H9 (cell line): ENCODE results near the gene PACS1. TPM values are rescaled to one million over a fixed set of nuclear protein-coding genes. Genes with fewer than 3 reads are reported as not detected.

ENCODE experiments used
- DNase-seq: peaks from one replicate; pipeline ENCODE4 v3.0.0-alpha.2; 2017
- H2AFZ ChIP-seq: one replicate; pipeline ENCODE4 v1.6.1; 2013; ENCODE audit warnings: mild to moderate bottlenecking, low read length, control low read depth, moderate library complexity
- H2AK5ac ChIP-seq: 2 replicates; pipeline ENCODE4 v1.6.1; 2013; ENCODE audit warnings: low read length, control low read depth, mixed read lengths; ENCODE audit not compliant: insufficient read length
- H2BK120ac ChIP-seq: one replicate; pipeline ENCODE4 v1.6.1; 2013; ENCODE audit warnings: low read depth, mild to moderate bottlenecking, low read length, control low read depth, inconsistent platforms; ENCODE audit not compliant: poor library complexity, severe bottlenecking
- H2BK12ac ChIP-seq: 2 replicates; pipeline ENCODE4 v1.6.1; 2013; ENCODE audit warnings: low read length, control low read depth, mixed read lengths, low read depth; ENCODE audit not compliant: insufficient read length
- H2BK15ac ChIP-seq: 2 replicates; pipeline ENCODE4 v1.6.1; 2013; ENCODE audit warnings: low read depth, low read length, control low read depth
- H2BK20ac ChIP-seq: one replicate; pipeline ENCODE4 v1.6.1; 2013; ENCODE audit warnings: low read depth, mild to moderate bottlenecking, low read length, control low read depth, inconsistent platforms; ENCODE audit not compliant: poor library complexity, severe bottlenecking
- H2BK5ac ChIP-seq: 2 replicates; pipeline ENCODE4 v1.6.1; 2013; ENCODE audit warnings: low read length, control low read depth, mixed read lengths; ENCODE audit not compliant: insufficient read length
- H3K14ac ChIP-seq: 2 replicates; pipeline ENCODE4 v1.6.1; 2013; ENCODE audit warnings: low read length, control low read depth; ENCODE audit not compliant: insufficient read depth
- H3K18ac ChIP-seq: 2 replicates; pipeline ENCODE4 v1.6.1; 2013; ENCODE audit warnings: low read depth, mild to moderate bottlenecking, mixed read lengths, low read length, control low read depth; ENCODE audit not compliant: insufficient read length
- H3K23ac ChIP-seq: 2 replicates; pipeline ENCODE4 v1.6.1; 2013; ENCODE audit warnings: low read length, control low read depth, mixed read lengths, low read depth; ENCODE audit not compliant: insufficient read length
- H3K23me2 ChIP-seq: 2 replicates; pipeline ENCODE4 v1.6.1; 2013; ENCODE audit warnings: low read depth, mild to moderate bottlenecking, mixed read lengths, low read length, control low read depth; ENCODE audit not compliant: insufficient read length, poor library complexity, severe bottlenecking
- H3K27ac ChIP-seq: 2 replicates; pipeline ENCODE4 v1.5.1; 2013; ENCODE audit warnings: low read length, control low read depth, mixed read lengths, low read depth; ENCODE audit not compliant: insufficient read length
- H3K27me3 ChIP-seq: 2 replicates; pipeline ENCODE4 v1.6.1; 2013; ENCODE audit warnings: low read length, control low read depth, inconsistent platforms; ENCODE audit not compliant: insufficient read depth
- H3K4ac ChIP-seq: 2 replicates; pipeline ENCODE4 v1.6.1; 2013; ENCODE audit warnings: low read depth, mild to moderate bottlenecking, control low read depth, inconsistent platforms, low read length, moderate library complexity
- H3K4me1 ChIP-seq: 2 replicates; pipeline ENCODE4 v1.6.1; 2013; ENCODE audit warnings: low read length, control low read depth, inconsistent platforms; ENCODE audit not compliant: insufficient read depth
- H3K4me2 ChIP-seq: 2 replicates; pipeline ENCODE4 v1.6.1; 2013; ENCODE audit warnings: low read length, control low read depth, mixed read lengths; ENCODE audit not compliant: insufficient read length, insufficient read depth
- H3K56ac ChIP-seq: 2 replicates; pipeline ENCODE4 v1.6.1; 2013; ENCODE audit warnings: low read depth, mild to moderate bottlenecking, mixed read lengths, low read length, control low read depth; ENCODE audit not compliant: insufficient read length
- H3K79me1 ChIP-seq: 2 replicates; pipeline ENCODE4 v1.6.1; 2013; ENCODE audit warnings: low read depth, mild to moderate bottlenecking, moderate library complexity, low read length, control low read depth, inconsistent platforms; ENCODE audit not compliant: insufficient read depth, poor library complexity, severe bottlenecking
- H3K79me2 ChIP-seq: 2 replicates; pipeline ENCODE4 v1.6.1; 2013; ENCODE audit warnings: low read length, control low read depth, inconsistent platforms; ENCODE audit not compliant: insufficient read depth
- H3K9ac ChIP-seq: 2 replicates; pipeline ENCODE4 v1.6.1; 2013; ENCODE audit warnings: low read length, control low read depth, mixed read lengths; ENCODE audit not compliant: insufficient read length; ENCODE audit errors: extremely low read depth
- H3K9me3 ChIP-seq: one replicate; pipeline ENCODE4 v1.6.1; 2013; ENCODE audit warnings: low read depth, low read length, inconsistent platforms; ENCODE audit not compliant: control insufficient read depth
- H3T11ph ChIP-seq: one replicate; pipeline ENCODE4 v1.6.1; 2013; ENCODE audit warnings: mild to moderate bottlenecking, low read length, control low read depth, inconsistent platforms
- H4K20me1 ChIP-seq: one replicate; pipeline ENCODE4 v1.6.1; 2013; ENCODE audit not compliant: control insufficient read depth, insufficient read length, insufficient read depth
- H4K5ac ChIP-seq: 2 replicates; pipeline ENCODE4 v1.6.1; 2013; ENCODE audit warnings: low read depth, mild to moderate bottlenecking, mixed read lengths, low read length, control low read depth; ENCODE audit not compliant: insufficient read length
- H4K8ac ChIP-seq: replicated peaks from 2 replicates; pipeline ENCODE4 v1.6.1; 2013; ENCODE audit warnings: low read length, control low read depth, mixed read lengths, low read depth; ENCODE audit not compliant: insufficient read length
- H4K91ac ChIP-seq: 2 replicates; pipeline ENCODE4 v1.6.1; 2013; ENCODE audit warnings: low read depth, mild to moderate bottlenecking, moderate library complexity, mixed read lengths, low read length, control low read depth; ENCODE audit not compliant: insufficient read length
- H3K27ac Mint-ChIP-seq, 3 experiments: 2 replicates in 2 of 3; 3 replicates in 1 of 3; pipeline ENCODE4 v1.8.0; 2020 to 2021; ENCODE audit warnings: mixed read lengths in 3 of 3, mild to moderate bottlenecking in 1 of 3, moderate library complexity in 1 of 3
- H3K27me3 Mint-ChIP-seq: 2 replicates; pipeline ENCODE4 v1.8.0; 2021; ENCODE audit warnings: low read depth, mild to moderate bottlenecking, moderate library complexity, mixed read lengths
- H3K36me3 Mint-ChIP-seq, 3 experiments: 2 replicates in 2 of 3; 3 replicates in 1 of 3; pipeline ENCODE4 v1.8.0; 2020 to 2021; ENCODE audit warnings: low read depth in 3 of 3, mixed read lengths in 3 of 3; ENCODE audit not compliant: insufficient read depth in 1 of 3
- H3K4me1 Mint-ChIP-seq, 2 experiments: 2 replicates each; pipeline ENCODE4 v1.8.0; 2020; ENCODE audit warnings: mixed read lengths in 2 of 2
- H3K4me3 Mint-ChIP-seq, 2 experiments: 2 replicates in 1 of 2; 3 replicates in 1 of 2; pipeline ENCODE4 v1.8.0; 2020 to 2021; ENCODE audit warnings: mild to moderate bottlenecking in 2 of 2, mixed read lengths in 2 of 2, moderate library complexity in 1 of 2
- H3K9me3 Mint-ChIP-seq, 2 experiments: 2 replicates in 1 of 2; 3 replicates in 1 of 2; pipeline ENCODE4 v1.8.0; 2020; ENCODE audit warnings: mild to moderate bottlenecking in 2 of 2, mixed read lengths in 2 of 2, moderate library complexity in 1 of 2
- WGBS: extraction: QIAGEN DNeasy Blood & Tissue Kit; methylation state at CpG from one replicate; pipeline ENCODE4 v1.1.7; 2013; ENCODE audit warnings: missing lambda C conversion rate, low lambda C conversion rate, mixed read lengths; ENCODE audit not compliant: insufficient read length; ENCODE audit errors: extremely low coverage; 5-methylcytosine and 5-hydroxymethylcytosine counted together
- total RNA-seq: library from RNA; stranded (reverse); gene quantifications from 2 replicates; pipeline ENCODE4 v1.2.1, GENCODE V29; 2021
- TF ChIP-seq, protein P1 (sequence below): fragments of 200-600 bp; sonication (generic); conservative IDR thresholded peaks from 3 replicates; pipeline ENCODE4 v1.8.0; 2021; ENCODE audit warnings: antibody characterized with exemption, mild to moderate bottlenecking

The PACS1 gene
- total RNA-seq, 1 experiment from 2014 or later = 35.5 TPM

DNA sequence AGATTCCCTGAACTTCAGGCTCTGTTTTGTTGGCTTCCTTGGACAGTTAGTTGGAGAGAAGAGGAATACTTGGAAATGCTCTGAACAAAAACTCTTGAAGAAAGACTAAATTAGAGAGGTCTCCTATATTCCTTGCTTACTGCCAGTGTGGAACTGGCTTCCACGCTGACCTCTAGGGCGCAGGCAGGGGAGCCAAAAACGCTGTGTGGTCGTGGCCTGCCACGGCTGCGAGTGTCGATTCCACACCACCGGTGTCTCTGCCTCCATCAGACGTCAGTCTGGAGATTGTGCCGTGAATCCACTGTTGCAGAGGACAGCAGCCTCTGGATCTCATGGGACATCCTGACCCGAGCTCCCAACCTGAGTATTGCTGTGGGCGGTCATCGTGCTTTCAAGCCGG lies 160.9 kb downstream of the PACS1 start:
- Mint-ChIP-seq H3K4me3 (no peak overlapping the region), H3K27me3 (no peaks in the 10 kb centered on the region), H3K4me1 (peaks cover 23 to 28% of the 10 kb centered on the region in 2 experiments), H3K36me3 (peaks cover 3 to 34% (median 22%) of the 10 kb centered on the region in 3 experiments), H3K27ac (no peak overlapping the region), H3K9me3 (no peaks in the 10 kb centered on the region; a peak in 1 of 5 replicates)
- H3K27me3 ChIP-seq = no peaks in the 10 kb centered on the region
- no peak overlapping the region for H3K14ac ChIP-seq
- H3K23me2 ChIP-seq = no peaks in the 10 kb centered on the region
- no peak overlapping the region for H3K56ac ChIP-seq
- no peak overlapping the region for H2BK20ac ChIP-seq
- no peak overlapping the region for H2AFZ ChIP-seq
- no peak overlapping the region for H2BK12ac ChIP-seq
- no peak for DNase-seq
- no peak overlapping the region for H2BK5ac ChIP-seq
- no peaks in the 10 kb centered on the region for H3K79me2 ChIP-seq
- no peaks in the 10 kb centered on the region for H3K79me1 ChIP-seq
- no peak overlapping the region for H3K23ac ChIP-seq
- H4K20me1 ChIP-seq = no peaks in the 10 kb centered on the region
- H4K5ac ChIP-seq = no peak overlapping the region
- H3K4me2 ChIP-seq = no peak overlapping the region
- no peaks in the 10 kb centered on the region for H3K4me1 ChIP-seq
- H3K27ac ChIP-seq = no peak overlapping the region
- no peak overlapping the region for H3T11ph ChIP-seq
- no peak overlapping the region for H2BK15ac ChIP-seq
- H3K4ac ChIP-seq = no peak overlapping the region
- no peak overlapping the region for H2AK5ac ChIP-seq
- no peak overlapping the region for H3K9ac ChIP-seq
- H4K91ac ChIP-seq = no peak overlapping the region
- TF ChIP-seq, protein P1, sequence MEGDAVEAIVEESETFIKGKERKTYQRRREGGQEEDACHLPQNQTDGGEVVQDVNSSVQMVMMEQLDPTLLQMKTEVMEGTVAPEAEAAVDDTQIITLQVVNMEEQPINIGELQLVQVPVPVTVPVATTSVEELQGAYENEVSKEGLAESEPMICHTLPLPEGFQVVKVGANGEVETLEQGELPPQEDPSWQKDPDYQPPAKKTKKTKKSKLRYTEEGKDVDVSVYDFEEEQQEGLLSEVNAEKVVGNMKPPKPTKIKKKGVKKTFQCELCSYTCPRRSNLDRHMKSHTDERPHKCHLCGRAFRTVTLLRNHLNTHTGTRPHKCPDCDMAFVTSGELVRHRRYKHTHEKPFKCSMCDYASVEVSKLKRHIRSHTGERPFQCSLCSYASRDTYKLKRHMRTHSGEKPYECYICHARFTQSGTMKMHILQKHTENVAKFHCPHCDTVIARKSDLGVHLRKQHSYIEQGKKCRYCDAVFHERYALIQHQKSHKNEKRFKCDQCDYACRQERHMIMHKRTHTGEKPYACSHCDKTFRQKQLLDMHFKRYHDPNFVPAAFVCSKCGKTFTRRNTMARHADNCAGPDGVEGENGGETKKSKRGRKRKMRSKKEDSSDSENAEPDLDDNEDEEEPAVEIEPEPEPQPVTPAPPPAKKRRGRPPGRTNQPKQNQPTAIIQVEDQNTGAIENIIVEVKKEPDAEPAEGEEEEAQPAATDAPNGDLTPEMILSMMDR = no peak
- WGBS = no CpG with 5 or more reads among the region's 14 CpGs
- no peak overlapping the region for H3K18ac ChIP-seq
- H2BK120ac ChIP-seq = no peak overlapping the region
- H4K8ac ChIP-seq = no peak overlapping the region
- no peaks in the 10 kb centered on the region for H3K9me3 ChIP-seq
